GM21723 (cell line): Measurements from ENCODE around the gene TMCC1.
"Not testable (repeated sequence)": the region's sequence is repeated elsewhere in the genome, so short reads cannot be mapped to it uniquely, and the experiment has no call there.

ENCODE experiments used
- ATAC-seq: cut with Tn5 transposase; IDR thresholded peaks from one replicate; pipeline ENCODE4 v1.9.1; 2021; ENCODE audit warnings: mild to moderate bottlenecking, moderate library complexity; ENCODE audit not compliant: unreplicated experiment

The TMCC1 gene

DNA sequence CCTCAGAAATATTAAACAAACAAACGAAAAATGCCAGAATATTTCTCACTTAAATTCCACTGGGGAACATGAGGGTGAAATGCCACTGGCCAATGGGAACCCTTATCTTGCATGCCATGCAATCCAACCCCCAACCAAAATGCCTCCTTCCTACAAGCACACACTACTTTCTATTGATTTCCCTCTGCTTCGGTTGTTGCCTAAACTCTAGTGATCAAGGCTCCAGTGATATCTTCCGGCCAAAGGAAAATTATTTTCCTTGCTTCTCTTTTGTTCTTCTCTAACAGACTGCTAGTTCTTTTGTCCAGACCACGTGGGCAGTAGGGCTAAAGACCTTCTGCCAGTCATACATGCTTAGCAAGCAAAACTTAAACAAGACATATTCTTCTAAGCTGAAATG, 115.7 kb downstream of the TMCC1 start:
- no peak for ATAC-seq

DNA sequence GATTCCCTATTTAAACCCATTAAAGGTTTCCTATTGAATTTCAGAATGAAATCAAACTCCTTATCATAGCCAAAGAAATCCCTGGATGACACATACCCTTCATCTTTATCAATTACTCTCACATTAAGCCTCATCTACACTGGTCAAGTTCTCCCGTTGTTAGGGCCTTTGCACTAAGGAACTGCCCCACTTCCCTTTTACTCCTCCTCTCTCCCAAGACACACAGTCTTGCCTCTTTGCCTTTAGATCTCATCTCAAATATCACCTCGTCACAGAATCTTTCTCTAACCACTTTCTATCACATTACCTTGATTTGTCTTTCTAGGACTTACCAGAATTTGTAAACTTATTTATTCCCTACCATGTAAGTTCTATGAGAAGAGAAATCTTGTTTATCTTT, 117.6 kb downstream of the TMCC1 start:
- ATAC-seq, result no peak

- ATAC-seq, result no peak
Observed at GRCh38 chr3:129773691-129774663, 119.5 kb downstream of the TMCC1 start.

DNA sequence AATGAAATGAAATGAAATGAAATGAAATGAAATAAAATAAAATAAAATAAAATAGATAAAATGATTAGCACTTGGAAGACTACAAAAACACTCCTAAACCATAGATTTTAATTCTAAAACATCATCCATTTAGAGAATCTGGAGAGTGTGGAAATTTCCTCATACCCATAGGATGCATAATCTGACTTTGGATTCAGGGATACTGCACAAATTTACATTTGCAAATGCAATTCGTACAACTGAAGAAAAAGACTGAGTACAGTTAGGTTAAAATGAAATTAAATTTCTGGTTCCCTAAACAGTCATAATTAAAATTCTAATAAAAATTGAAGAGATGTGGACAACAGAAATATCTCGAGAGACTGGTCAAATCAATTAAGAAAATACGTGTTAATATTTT, 122.9 kb downstream of the TMCC1 start:
- ATAC-seq, result no peak

- no peak for ATAC-seq
Observed at GRCh38 chr3:129769616-129770015, 123.9 kb downstream of the TMCC1 start.

DNA sequence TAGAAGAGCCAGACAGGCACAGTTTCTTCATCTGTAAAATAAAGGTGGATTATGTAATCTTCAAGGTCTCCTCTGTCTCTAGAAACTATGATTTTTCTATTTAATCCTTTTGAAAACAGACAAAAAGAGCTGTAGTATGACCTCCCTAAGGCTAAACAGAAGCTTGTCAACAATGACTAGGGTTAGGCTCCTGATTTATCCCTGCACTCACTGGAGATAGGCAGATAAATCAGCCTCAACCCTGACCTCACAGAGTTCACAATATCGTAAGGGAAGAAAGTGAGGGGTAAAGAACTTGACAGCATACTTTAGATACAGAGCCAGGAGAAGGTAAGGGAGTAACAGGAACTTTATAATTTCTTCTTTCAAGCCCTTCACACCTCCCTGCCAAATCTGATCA, 124.8 kb downstream of the TMCC1 start:
- ATAC-seq, result no peak

DNA sequence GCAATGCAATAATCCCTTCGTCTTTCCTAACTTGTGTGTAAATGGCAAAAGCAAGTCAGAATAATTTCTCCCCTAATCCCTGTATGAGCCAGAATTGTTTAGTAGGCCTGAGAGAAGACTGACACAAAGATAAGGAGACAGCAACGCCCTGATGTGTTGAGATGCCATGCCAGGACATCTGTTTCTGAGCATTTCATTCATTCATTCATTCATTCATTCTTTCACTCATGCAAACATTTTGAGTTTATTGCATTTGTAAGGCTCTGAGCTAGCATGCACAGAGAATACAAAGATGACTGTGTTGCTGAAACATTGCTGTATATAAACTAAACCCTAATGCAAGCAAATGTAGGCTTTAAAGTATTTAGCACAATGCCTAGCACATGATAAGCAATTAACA, 127.4 kb downstream of the TMCC1 start:
- ATAC-seq, result no peak

DNA sequence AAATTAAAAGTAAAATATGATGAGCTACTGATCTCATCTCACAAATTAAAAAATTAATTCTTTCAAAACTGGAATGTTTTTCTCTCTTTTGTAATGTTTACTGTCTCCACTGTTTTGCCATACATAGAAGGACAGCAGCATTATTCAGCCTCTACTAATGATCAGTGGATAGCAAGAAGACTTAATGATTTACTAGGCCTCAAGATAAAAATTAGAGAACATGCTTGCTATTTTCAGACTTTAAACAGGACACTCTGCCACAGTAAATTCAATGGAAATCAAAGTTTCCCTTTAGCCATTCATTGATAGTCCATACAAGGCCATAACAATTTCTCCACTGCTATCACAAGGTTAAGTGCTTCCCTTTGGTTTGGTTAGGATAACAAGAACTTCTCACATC, 129.4 kb downstream of the TMCC1 start:
- no peak for ATAC-seq

GRCh38 chr3:129758785-129759320, 134.7 kb downstream of the TMCC1 start:
- ATAC-seq, result no peak

- no peak for ATAC-seq
Observed at GRCh38 chr3:129758306-129758705, 135.2 kb downstream of the TMCC1 start.

DNA sequence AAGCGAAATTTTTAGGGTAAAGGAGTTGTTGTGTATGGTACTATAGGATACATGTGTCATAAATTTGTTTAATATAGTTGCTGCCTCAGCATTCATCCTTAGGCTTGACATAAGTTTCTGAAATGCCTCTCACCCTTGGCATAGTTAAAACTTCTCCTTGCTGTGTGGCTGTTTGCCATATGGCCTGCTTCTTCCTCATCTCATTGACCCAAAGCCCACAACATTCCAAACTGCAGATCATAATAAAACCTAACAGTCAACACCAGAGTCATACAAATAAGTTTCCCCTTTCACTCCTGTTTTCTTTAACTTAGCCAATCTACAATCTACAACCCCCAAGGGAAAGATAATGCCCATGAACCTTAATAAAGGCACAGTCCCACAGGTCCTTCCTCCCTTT, 136.6 kb downstream of the TMCC1 start:
- no peak for ATAC-seq

DNA sequence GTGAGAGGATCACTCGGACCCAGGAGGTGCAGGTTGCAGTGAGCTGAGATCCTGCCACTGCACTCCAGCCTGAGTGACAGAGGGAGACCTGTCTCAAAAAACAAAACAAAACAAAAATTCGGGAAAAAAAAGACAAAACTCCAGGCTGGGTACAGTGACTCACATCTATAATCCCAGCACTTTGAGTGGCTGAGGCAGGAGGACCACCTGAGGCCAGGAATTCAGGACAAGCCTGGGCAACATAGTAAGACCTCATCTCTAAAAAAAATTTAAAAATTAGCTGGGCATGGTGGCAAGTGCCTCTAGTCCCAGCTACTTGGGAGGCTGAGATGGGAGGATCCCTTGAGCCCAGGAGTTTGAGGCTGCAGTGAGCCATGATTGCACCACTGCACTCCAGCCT, 142.4 kb downstream of the TMCC1 start:
- not testable (repeated sequence) for ATAC-seq

GRCh38 chr3:129749692-129750091, 143.8 kb downstream of the TMCC1 start:
- no peak for ATAC-seq

DNA sequence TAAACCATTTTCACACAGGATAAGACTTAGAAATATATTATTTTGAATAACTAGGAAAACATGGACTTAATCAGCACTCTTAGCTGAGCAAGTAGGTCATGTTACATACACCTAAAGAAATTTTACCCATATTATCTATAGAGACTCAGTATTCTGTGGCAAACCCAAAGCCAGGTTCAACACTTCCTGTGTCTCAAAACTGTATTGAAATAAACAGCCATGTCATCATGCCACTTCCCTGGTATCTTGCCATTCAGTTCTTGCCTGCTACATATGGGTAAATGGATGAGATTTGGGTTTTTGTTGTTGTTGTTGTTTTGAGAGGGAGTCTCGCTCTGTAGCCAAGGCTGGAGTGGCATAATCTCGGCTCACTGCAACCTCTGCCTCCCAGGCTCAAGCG, 145.5 kb downstream of the TMCC1 start:
- no peak for ATAC-seq

- no peak for ATAC-seq
Observed at GRCh38 chr3:129747136-129747535, 146.4 kb downstream of the TMCC1 start.

DNA sequence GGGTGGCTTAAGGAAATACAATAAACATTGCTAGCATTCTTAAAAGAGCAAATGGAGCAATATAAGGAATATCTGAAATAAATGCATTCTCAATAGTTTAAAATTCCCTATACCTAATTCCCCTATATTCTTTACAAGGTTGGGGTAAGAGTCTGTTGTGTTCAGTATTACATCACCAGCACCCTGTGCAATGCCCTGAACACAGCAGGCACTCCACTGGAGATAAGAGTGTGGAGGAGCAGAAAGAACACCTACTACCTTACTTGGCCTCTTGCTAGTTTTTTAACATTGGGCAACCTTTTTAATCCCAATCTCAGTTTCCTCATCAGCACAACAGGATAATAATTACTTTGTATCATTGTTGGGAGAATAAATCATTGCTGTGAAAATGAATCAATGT, 146.9 kb downstream of the TMCC1 start:
- no peak for ATAC-seq

DNA sequence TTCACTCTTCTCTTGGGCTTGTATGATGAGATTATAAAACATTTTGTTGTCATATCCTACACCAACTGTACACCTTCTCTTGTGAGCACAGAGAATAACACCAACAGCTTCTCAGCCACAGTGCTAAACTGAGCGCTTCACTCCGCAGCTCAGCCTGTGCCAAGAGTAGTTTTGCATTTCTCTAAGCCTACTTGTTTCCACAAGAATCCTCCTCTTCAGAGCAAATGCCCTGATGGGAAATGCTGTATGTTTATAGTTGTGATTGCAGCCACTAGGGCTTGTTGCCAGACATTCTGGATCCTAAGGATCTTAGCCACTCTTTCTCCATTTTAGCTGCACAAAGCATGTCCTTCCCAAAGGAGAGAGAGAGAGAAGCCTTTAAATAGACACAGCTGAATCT, 148.3 kb downstream of the TMCC1 start:
- ATAC-seq, result no peak

GRCh38 chr3:129741794-129742193, 151.7 kb downstream of the TMCC1 start:
- no peak for ATAC-seq

- no peak for ATAC-seq
Observed at GRCh38 chr3:129740090-129740489, 153.4 kb downstream of the TMCC1 start.

GRCh38 chr3:129739634-129740033, 153.9 kb downstream of the TMCC1 start:
- no peak for ATAC-seq

- no peak for ATAC-seq
Observed at GRCh38 chr3:129738172-129738571, 155.3 kb downstream of the TMCC1 start.

- no peak for ATAC-seq
Observed at GRCh38 chr3:129736070-129736469, 157.4 kb downstream of the TMCC1 start.
